Left ventricle myocardium superior (tissue), 1 donor: Measurements from ENCODE around the gene SNRPD2. TPM values are rescaled to one million over a fixed set of nuclear protein-coding genes. Genes with fewer than 3 reads are reported as not detected.

Source experiments
- ATAC-seq: fragments of 200-7000 bp; cut with Tn5 transposase; one replicate; pipeline ENCODE4 v1.9.1; 2020; ENCODE audit warnings: mild to moderate bottlenecking, moderate library complexity
- DNase-seq: peaks from one replicate; pipeline ENCODE4 v3.0.0-alpha.2; 2020
- intact Hi-C: fragments of 100-400 bp; cut with micrococcal nuclease; formaldehyde crosslinking; loops from one replicate; pipeline ENCODE4 v1.11.0; 2022
- microRNA-seq: library from miRNA; unstranded; fragments of <30 nt; microRNA quantifications from one replicate; pipeline ENCODE4 v1.2.0, GENCODE V29; 2020; ENCODE audit warnings: borderline number of aligned reads
- total RNA-seq: library from RNA; stranded (reverse); fragmentation: NEBNext Ultra II Directional; extraction: Animal tissue kit (Norgen Biotek cat#: 25700); gene quantifications from one replicate; pipeline ENCODE4 v1.2.1, GENCODE V29; 2021
- donor health status: DM: no; HTN: yes; CAD: no; lungs with severe emphysema.

Gene SNRPD2
- total RNA-seq, 1 donor from 2014 or later = 233 TPM

DNA sequence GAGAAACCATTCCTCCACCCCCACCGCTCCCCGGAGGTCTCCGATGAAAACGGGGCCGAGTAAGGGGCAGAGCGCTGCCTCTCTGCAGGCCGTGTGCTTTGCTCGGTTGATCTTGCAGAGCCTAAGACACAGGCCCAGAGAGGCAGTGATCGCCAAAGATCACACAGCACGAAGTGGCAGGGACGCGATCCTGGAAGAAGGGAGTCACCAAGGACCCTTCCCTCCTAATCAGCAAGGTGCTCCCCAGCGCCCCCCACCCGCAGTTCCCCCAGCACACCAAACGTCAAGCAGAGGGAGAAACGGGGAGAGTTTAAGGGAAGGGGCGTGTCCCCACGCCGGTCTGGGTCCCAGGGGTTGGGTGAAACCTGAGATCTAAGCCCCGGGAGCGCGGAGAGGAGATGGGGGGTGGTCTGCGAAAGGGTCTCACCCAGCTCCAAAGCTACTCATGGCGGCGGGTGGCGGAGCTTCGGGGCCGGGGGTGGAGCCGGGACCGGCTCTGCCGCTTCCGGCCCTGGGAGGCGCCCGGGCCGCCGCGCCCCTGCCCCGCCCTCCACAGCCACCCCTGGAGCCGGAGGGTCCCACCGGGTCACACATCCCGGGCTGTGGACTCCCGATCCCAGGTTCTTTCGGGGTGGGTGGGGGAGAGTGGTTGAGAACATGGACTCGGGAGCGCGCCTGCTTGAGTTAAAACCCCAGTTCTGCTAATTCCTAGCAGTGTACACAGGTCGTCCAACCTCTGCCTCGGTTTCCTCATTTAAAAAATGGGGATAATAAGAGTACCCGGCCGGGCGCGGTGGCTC, 52.6 kb downstream of the SNRPD2 start, which contains the start of gene EML2:
EML2 (minus strand) TSS at position 468 of the 800 bp plus-strand sequence; CDS start at position 447, 21 bp downstream.
- intact Hi-C loops = no loop called here
- peak; percentile 59 for ATAC-seq
- peak; percentile 75 for DNase-seq

- intact Hi-C loops = no loop called here
- DNase-seq (no peak), ATAC-seq (no peak)
Observed at GRCh38 chr19:45637890-45638667, 53.7 kb downstream of the SNRPD2 start.

Small RNA genes within 50 kb of the gene (microRNA-seq; reads per million reads assigned to microRNA genes)
- gene MIR330 (51.9 reads per million, percentile 30 among the genes with 10 or more reads in this experiment), gene MIR642A (not detected), gene MIR642B (not detected)

Other genes with a start within 250 kb of the SNRPD2 start
- gene FOSB, start 224.0 kb downstream of the SNRPD2 start, total RNA-seq = 0.79 TPM
- gene RTN2, start 194.9 kb downstream of the SNRPD2 start, total RNA-seq = 29.8 TPM
- 0.57 TPM for gene PPM1N, start 193.5 kb downstream of the SNRPD2 start, total RNA-seq
- 43.3 TPM for gene VASP, start 184.5 kb downstream of the SNRPD2 start, total RNA-seq
- gene OPA3, start 107.2 kb downstream of the SNRPD2 start, total RNA-seq = 26.9 TPM
- 4.8 TPM for gene GPR4, start 89.7 kb downstream of the SNRPD2 start, total RNA-seq
- 33.4 TPM for gene EML2, start 52.6 kb downstream of the SNRPD2 start, total RNA-seq
- gene GIPR, start 23.7 kb downstream of the SNRPD2 start, total RNA-seq = 4.1 TPM
- gene QPCTL, start 713 bp upstream of the SNRPD2 start, total RNA-seq = 1.2 TPM
- gene FBXO46, start 38.9 kb upstream of the SNRPD2 start, total RNA-seq = 15.4 TPM
- not detected for gene MEIOSIN, start 41.5 kb upstream of the SNRPD2 start, total RNA-seq
- gene SIX5, start 77.3 kb upstream of the SNRPD2 start, total RNA-seq = 26.1 TPM
- gene DMPK, start 90.5 kb upstream of the SNRPD2 start, total RNA-seq = 275 TPM
- gene DMWD, start 100.9 kb upstream of the SNRPD2 start, total RNA-seq = 64.6 TPM
- not detected for gene RSPH6A, start 123.4 kb upstream of the SNRPD2 start, total RNA-seq
- gene SYMPK, start 171.2 kb upstream of the SNRPD2 start, total RNA-seq = 38.3 TPM
- not detected for gene FOXA3, start 172.4 kb upstream of the SNRPD2 start, total RNA-seq
- gene IRF2BP1, start 194.2 kb upstream of the SNRPD2 start, total RNA-seq = 22.3 TPM
- 18.5 TPM for gene MYPOP, start 210.7 kb upstream of the SNRPD2 start, total RNA-seq
- gene NANOS2, start 222.8 kb upstream of the SNRPD2 start, total RNA-seq = not detected